HL-60 (cell line): Measurements from ENCODE around the gene CNNM3.
"Not testable (repeated sequence)": the region's sequence is repeated elsewhere in the genome, so short reads cannot be mapped to it uniquely, and the experiment has no call there.

Experiments used
- DNase-seq, 2 experiments: peaks; one replicate each; pipeline ENCODE4 v3.0.0-alpha.2; 2010 to 2020; ENCODE audit warnings: low read depth in 1 of 2, low spot score in 1 of 2
- H3K27ac ChIP-seq: fragments of 250-450 bp; sonication (Bioruptor Pico); replicated peaks from 2 replicates; pipeline ENCODE4 v1.5.1; 2020; ENCODE audit warnings: mild to moderate bottlenecking, moderate library complexity
- H3K27me3 ChIP-seq: fragments of 250-450 bp; sonication (Bioruptor Pico); 2 replicates; pipeline ENCODE4 v1.5.1; 2021; ENCODE audit warnings: mild to moderate bottlenecking, moderate library complexity; ENCODE audit not compliant: insufficient read depth, poor library complexity, severe bottlenecking
- H3K4me3 ChIP-seq: replicated peaks from 2 replicates; pipeline ENCODE4 v1.5.1; 2011; ENCODE audit warnings: mild to moderate bottlenecking, control low read depth, low read length; ENCODE audit not compliant: insufficient read depth
- GABPA ChIP-seq: IDR thresholded peaks from 2 replicates; pipeline ENCODE4 v1.6.1; 2012; ENCODE audit warnings: low read depth
- POLR2AphosphoS5 ChIP-seq: IDR thresholded peaks from 2 replicates; pipeline ENCODE4 v1.6.1; 2012; ENCODE audit warnings: low read depth
- REST ChIP-seq: IDR thresholded peaks from 2 replicates; pipeline ENCODE4 v1.6.1; 2012; ENCODE audit warnings: low read depth; ENCODE audit not compliant: insufficient replicate concordance
- SPI1 ChIP-seq: IDR thresholded peaks from 2 replicates; pipeline ENCODE4 v1.6.1; 2012; ENCODE audit warnings: low read depth, mild to moderate bottlenecking, borderline replicate concordance
- TF ChIP-seq, protein P1 (sequence below): IDR thresholded peaks from one replicate; pipeline ENCODE4 v1.5.1; 2011; ENCODE audit warnings: low read length, control low read depth, inconsistent platforms; ENCODE audit not compliant: insufficient read depth

The CNNM3 gene

GRCh38 chr2:96792772-96793749, 23.0 kb upstream of the CNNM3 start:
- no peak overlapping the region for H3K4me3 ChIP-seq
- no peak for DNase-seq
- H3K27ac ChIP-seq: no peak overlapping the region
- no peaks in the 10 kb centered on the region for H3K27me3 ChIP-seq
- TF ChIP-seq SPI1 (no peak), REST (no peak), POLR2AphosphoS5 (no peak), GABPA (no peak)
- TF ChIP-seq, protein P1, sequence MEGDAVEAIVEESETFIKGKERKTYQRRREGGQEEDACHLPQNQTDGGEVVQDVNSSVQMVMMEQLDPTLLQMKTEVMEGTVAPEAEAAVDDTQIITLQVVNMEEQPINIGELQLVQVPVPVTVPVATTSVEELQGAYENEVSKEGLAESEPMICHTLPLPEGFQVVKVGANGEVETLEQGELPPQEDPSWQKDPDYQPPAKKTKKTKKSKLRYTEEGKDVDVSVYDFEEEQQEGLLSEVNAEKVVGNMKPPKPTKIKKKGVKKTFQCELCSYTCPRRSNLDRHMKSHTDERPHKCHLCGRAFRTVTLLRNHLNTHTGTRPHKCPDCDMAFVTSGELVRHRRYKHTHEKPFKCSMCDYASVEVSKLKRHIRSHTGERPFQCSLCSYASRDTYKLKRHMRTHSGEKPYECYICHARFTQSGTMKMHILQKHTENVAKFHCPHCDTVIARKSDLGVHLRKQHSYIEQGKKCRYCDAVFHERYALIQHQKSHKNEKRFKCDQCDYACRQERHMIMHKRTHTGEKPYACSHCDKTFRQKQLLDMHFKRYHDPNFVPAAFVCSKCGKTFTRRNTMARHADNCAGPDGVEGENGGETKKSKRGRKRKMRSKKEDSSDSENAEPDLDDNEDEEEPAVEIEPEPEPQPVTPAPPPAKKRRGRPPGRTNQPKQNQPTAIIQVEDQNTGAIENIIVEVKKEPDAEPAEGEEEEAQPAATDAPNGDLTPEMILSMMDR: no peak

GRCh38 chr2:96795076-96795475, 21.0 kb upstream of the CNNM3 start:
- no peak for DNase-seq
- no peak overlapping the region for H3K27ac ChIP-seq
- no peak overlapping the region for H3K4me3 ChIP-seq
- TF ChIP-seq SPI1 (no peak), POLR2AphosphoS5 (no peak)
- TF ChIP-seq, protein P1: no peak
- no peaks in the 10 kb centered on the region for H3K27me3 ChIP-seq

DNA sequence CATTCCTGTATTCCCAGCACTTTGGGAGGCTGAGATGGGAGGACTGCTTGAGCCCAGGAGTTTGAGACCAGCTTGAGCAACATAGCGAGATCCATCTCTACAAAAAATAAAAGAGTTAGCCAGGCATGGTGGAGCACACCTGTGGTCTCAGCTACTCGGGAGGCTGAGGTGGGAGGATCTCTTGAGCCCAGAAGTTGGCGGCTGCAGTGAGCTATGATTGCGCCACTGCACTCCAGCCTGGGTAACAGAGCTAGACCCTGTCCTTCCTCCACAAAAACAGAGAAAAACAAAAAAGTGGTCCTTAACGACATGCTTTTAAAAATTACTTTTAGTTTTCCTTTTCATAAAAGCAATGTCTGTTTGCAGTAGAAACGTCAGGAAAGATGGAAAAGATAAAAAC, 19.6 kb upstream of the CNNM3 start:
- H3K27me3 ChIP-seq, H3K27ac ChIP-seq, H3K4me3 ChIP-seq, DNase-seq: not testable (repeated sequence)

GRCh38 chr2:96797066-96797625, 18.9 kb upstream of the CNNM3 start:
- H3K27ac ChIP-seq: no peak overlapping the region
- no peak overlapping the region for H3K4me3 ChIP-seq
- no peak for TF ChIP-seq SPI1
- no peak for DNase-seq
- H3K27me3 ChIP-seq: no peaks in the 10 kb centered on the region

DNA sequence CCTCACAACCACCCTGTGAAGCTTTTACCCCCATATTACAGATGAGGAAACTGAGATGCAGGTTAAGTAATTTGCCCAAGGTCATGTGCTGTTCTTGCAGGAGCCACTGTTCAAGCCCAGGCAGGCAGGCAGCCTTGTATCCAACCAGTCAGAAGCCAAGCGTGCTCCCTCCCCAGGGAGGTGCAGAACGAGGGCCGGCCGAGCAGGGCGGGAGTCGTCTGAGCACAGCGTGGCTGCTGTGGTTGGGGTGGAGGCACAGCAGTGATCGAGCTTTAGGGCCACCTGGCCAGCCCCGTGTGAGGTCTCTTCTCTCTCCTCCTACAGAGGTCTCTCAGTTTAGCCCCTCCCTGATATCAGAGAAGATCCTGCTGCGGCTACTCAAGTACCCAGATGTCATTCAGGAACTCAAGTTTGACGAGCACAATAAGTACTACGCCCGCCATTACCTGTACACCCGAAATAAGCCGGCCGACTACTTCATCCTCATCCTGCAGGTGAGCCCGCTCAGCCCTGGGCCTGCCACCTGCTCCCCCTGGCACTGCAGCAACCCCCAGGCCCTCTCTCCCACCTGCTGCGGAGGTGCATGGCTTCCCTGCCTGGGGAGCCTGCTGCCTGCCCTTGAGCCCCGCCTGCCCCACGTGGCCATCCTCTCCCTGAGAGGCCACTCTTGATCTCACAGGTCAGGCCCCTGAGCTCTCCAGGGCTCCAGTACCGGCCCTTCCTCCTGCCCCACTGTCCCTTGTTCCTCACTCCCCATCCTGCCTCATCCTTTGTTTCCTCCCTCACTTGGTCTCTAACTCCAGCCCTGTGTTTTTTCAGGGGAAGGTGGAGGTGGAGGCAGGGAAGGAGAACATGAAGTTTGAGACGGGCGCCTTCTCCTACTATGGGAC, 17.1 kb upstream of the CNNM3 start:
- no peaks in the 10 kb centered on the region for H3K27me3 ChIP-seq
- H3K27ac ChIP-seq: no peak overlapping the region
- no peak for DNase-seq
- TF ChIP-seq REST: no peak
- TF ChIP-seq SPI1: no peak
- TF ChIP-seq, protein P1: no peak
- no peak overlapping the region for H3K4me3 ChIP-seq
